ENCODE results near the gene PODN.

Gene PODN

DNA sequence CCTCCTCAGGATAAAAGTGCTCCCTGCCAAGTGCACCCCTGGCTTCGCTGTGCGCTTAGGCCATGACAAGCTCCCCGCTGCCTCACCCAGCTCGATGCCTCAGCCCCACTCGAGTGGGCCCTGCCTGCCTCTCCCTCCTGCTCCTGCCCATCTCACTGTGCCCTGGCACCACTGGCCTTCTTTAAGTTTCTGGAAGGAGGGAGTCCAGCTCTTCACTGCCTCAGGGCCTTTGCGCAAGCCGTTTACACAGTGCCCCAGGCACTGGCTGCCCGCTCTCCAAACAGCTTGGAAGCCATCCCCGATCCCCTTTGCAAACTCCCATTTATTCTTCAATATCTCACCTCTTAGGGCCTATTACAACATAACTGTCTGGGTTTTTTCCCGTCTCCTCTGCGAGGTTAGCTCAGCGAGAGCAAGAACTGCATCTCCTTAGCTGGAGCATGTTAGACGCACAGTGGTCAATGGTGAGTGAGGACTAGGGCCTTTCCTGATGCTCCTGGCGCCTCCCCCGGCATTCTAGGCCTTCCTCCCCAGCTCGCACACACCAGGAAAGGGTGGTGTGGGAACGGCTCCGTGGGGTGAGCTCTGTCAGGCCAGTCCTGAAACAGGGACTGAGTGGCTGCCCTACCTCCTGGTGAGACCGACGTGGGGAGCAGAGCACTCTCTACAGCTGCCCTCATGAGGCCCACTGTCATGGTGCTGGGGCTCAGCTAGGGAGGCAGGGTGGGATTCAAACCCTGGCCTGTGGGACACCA is 31.9 kb downstream of the PODN start:
- H3K27ac ChIP-seq = no peak overlapping the region
- DNase-seq = no peak
- TF ChIP-seq, protein P1, sequence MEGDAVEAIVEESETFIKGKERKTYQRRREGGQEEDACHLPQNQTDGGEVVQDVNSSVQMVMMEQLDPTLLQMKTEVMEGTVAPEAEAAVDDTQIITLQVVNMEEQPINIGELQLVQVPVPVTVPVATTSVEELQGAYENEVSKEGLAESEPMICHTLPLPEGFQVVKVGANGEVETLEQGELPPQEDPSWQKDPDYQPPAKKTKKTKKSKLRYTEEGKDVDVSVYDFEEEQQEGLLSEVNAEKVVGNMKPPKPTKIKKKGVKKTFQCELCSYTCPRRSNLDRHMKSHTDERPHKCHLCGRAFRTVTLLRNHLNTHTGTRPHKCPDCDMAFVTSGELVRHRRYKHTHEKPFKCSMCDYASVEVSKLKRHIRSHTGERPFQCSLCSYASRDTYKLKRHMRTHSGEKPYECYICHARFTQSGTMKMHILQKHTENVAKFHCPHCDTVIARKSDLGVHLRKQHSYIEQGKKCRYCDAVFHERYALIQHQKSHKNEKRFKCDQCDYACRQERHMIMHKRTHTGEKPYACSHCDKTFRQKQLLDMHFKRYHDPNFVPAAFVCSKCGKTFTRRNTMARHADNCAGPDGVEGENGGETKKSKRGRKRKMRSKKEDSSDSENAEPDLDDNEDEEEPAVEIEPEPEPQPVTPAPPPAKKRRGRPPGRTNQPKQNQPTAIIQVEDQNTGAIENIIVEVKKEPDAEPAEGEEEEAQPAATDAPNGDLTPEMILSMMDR (IDR thresholded peaks at IDR 0.05; ENCODE audit: low read depth, low read length, missing control alignments) = no peak
- H3K36me3 ChIP-seq (replicated peaks) = no peaks in the 10 kb centered on the region
- H3K4me3 ChIP-seq (ENCODE audit: low read depth, low read length) = no peak overlapping the region
- H3K27me3 ChIP-seq (replicated peaks) = no peaks in the 10 kb centered on the region
- in situ Hi-C loops (cut with HindIII; ENCODE audit: low pct_ligation_motif_present, low sequenced_read_pairs) = no loop called here

DNA sequence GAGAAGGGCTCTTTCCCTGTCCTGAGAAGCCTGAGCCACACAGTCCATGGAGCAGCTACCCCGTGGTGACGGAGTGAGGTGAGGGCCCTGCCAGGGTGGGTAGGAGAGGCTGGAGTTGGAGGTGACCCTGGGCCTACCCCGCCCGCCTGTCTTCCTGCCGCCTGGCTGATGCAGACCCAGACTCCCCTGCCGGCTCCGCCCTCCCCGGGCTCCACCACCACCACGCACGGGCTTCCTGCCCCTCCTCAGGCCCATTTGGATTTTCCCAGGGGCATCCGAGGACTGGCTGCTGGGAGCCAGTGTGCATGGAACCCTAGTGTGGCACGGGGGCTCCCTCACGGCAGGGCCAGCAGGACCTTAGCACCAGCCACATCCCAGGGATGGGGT is 32.5 kb downstream of the PODN start:
- in situ Hi-C loops (cut with HindIII; ENCODE audit: low pct_ligation_motif_present, low sequenced_read_pairs) = no loop called here
- Histone ChIP-seq H3K27me3 (replicated peaks) (no peaks in the 10 kb centered on the region), H3K4me3 (ENCODE audit: low read depth, low read length) (no peak overlapping the region), H3K27ac (no peak overlapping the region), H3K36me3 (replicated peaks) (no peaks in the 10 kb centered on the region)
- no peak for DNase-seq
- TF ChIP-seq, protein P1 (IDR thresholded peaks at IDR 0.05; ENCODE audit: low read depth, low read length, missing control alignments) = no peak

DNA sequence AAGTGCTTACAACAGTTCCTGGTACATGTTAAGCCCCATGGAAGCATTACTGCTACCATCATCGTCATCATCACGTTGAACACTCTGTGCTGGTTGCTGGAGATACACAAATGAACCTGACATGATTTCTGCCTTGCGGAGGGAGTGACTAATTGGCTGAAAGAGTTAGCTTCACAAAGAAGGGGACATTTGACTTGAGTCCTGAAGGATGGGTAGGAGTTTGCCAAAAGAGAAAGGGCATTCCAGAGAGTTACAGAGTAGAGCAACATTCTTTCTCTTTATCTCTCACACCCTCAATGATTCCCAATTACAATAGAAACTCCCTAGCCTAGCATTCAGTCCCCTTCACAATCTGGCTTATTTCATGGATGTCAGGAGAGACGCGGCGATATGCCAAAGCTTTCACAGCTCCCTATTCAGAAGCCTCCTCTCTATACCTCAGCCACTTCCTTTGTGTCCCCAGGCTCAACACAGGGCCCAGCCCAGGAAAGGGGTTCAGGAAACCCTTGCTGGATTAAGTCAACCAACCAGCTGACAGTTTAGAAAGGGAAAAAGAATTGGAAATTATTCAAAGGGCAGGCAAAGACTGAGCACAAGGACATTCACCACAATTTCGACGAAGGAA is 42.4 kb downstream of the PODN start:
- Histone ChIP-seq H3K36me3 (replicated peaks) (no peaks in the 10 kb centered on the region), H3K27ac (no peak overlapping the region), H3K27me3 (replicated peaks) (no peaks in the 10 kb centered on the region), H3K4me3 (ENCODE audit: low read depth, low read length) (no peak overlapping the region)
- TF ChIP-seq, protein P1 (IDR thresholded peaks at IDR 0.05; ENCODE audit: low read depth, low read length, missing control alignments) = no peak
- in situ Hi-C loops (cut with HindIII; ENCODE audit: low pct_ligation_motif_present, low sequenced_read_pairs) = no loop called here
- no peak for DNase-seq

DNA sequence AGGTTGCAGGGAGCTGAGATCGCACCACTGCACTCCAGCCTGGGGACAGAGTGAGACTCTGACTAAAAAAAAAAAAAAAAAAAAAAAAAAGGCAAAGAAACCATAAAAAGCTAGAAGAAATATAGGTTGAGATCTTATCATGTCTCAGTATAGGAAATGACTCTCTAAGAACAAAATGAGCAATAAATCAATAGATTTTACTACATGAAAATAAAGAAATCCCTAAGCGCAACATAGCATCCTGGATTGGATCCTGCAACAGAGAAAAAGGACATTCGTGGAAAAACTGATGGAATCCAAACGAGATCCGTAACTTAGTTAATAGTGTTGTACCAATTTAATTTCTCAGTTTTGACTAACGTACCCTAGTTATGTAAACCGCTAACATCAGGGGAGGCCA is 45.1 kb downstream of the PODN start:
- Histone ChIP-seq H3K27me3 (replicated peaks) (no peaks in the 10 kb centered on the region), H3K36me3 (replicated peaks) (no peaks in the 10 kb centered on the region), H3K27ac (peak overlapping the region; percentile 54), H3K4me3 (ENCODE audit: low read depth, low read length) (no peak overlapping the region)
- TF ChIP-seq, protein P1 (IDR thresholded peaks at IDR 0.05; ENCODE audit: low read depth, low read length, missing control alignments) = no peak
- DNase-seq = no peak
- in situ Hi-C loops (cut with HindIII; ENCODE audit: low pct_ligation_motif_present, low sequenced_read_pairs) = no loop called here

DNA sequence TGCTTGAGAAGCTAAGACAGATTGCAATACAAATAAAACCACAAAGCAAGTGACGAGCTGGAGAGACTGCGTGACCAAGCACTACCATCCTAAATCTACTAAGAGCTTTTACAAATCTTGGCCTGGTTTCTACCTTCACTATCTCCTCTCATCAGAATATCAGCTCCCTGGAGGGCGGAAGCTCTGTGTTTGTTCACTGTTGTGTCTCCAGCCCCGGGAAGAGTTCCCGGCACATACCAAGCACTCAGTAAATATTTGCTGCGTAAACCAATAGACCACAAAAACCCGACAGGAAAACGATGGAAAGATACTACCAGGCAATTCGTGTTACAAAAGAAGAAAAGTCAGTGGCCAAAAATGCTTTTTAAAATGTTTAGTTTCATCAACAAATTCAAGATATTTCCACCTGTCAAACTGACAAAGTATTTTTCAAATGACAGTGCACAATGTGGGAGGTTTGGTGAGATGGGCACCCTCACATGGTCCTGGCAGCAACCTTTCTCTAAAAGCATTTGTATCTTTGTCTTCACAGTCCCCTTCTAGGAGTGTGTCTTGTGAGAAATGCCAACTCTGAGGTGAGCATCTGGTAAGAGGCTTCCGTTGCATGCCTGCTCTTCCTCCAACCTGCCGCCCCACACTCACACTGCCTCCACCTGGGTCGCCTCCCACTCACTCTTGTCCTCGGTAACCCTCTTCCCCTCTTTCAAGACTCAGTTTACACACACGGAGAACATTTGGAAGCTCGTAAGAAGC is 45.7 kb downstream of the PODN start:
- in situ Hi-C loops (cut with HindIII; ENCODE audit: low pct_ligation_motif_present, low sequenced_read_pairs) = no loop called here
- H3K36me3 ChIP-seq (replicated peaks) = no peaks in the 10 kb centered on the region
- H3K4me3 ChIP-seq (ENCODE audit: low read depth, low read length) = no peak overlapping the region
- no peaks in the 10 kb centered on the region for H3K27me3 ChIP-seq (replicated peaks)
- DNase-seq = peak; percentile 90
- TF ChIP-seq, protein P1 (IDR thresholded peaks at IDR 0.05; ENCODE audit: low read depth, low read length, missing control alignments) = no peak
- H3K27ac ChIP-seq = peak overlapping the region; percentile 54
